GM23248 (cell line): ENCODE measurements around the gene IL32.

ENCODE experiments used
- EZH2 ChIP-seq: fragments of 200-600 bp; sonication (generic); IDR thresholded peaks from 2 replicates; pipeline ENCODE4 v1.6.1; 2018; ENCODE audit warnings: antibody characterized with exemption, mild to moderate bottlenecking; ENCODE audit not compliant: insufficient read depth, poor library complexity, severe bottlenecking
- EZH2phosphoT487 ChIP-seq: fragments of 200-600 bp; sonication (generic); IDR thresholded peaks from 2 replicates; pipeline ENCODE4 v1.6.1; 2018; ENCODE audit warnings: antibody characterized with exemption, moderate library complexity, mild to moderate bottlenecking, low read depth; ENCODE audit not compliant: insufficient read depth

DNA sequence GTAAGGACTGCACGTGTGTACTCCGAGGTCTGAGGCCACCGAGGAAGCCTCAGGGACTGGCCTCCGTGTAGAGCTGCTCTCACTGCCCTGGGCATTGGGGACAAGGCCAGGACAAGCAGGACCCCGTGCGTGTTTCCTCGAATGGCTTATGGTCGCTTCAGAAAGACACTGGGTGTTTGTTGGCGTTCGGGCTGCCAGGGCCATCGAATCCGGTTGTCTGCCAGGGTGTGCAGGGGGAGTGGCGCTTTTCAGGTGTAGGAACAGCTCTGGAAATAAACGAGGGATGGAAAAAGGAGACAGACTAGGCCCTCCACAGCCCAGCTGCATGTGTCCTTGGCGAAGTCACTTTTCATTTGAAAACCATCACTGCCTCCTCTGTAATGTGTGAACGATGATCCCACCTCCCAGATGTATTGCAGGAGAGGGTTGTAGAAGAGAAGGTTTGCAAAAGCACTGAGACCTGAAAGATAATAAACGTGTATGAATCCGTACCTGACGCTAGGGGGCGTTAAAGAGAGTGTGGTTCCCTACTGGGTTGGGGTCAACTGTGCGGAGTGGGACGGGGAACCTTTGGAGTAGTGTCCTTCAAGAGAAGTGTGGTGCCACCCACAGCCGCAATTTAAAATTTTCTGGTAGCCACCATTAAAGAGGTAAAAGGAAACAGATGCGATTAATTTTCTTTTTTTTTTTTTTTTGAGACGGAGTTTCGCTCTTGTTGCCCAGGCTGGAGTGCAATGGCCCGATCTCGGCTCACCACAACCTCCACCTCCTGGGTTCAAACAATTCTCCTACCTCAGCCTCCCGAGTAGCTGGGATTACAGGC lies 35.8 kb downstream of the IL32 start:
- TF ChIP-seq EZH2phosphoT487 (no peak), EZH2 (no peak)
